Fibroblast of villous mesenchyme (primary cell): ENCODE measurements around the gene SLC39A3. TPM values are rescaled to one million over a fixed set of nuclear protein-coding genes. Genes with fewer than 3 reads are reported as not detected.

ENCODE experiments used
- DNase-seq: peaks from one replicate; pipeline ENCODE4 v3.0.0-alpha.2; 2010; ENCODE audit warnings: low read depth
- H3K4me3 ChIP-seq: 2 replicates; pipeline ENCODE4 v1.5.1; 2011; ENCODE audit warnings: low read depth, mild to moderate bottlenecking, low read length
- CTCF ChIP-seq: IDR thresholded peaks from 2 replicates; pipeline ENCODE4 v1.5.1; 2012; ENCODE audit warnings: low read depth, mild to moderate bottlenecking, low read length; ENCODE audit not compliant: insufficient read depth
- total RNA-seq: library from RNA; depleted of rRNA; stranded (reverse); fragments of >200 nt; gene quantifications from 2 replicates; pipeline ENCODE4 v1.2.3, GENCODE V29; 2012

SLC39A3 gene
- total RNA-seq, 1 donor: 25.9 TPM

- no peak for TF ChIP-seq CTCF
- DNase-seq: peak; percentile 7
- H3K4me3 ChIP-seq: peak overlapping the region; percentile 96
Observed at GRCh38 chr19:2782329-2782935, 42.6 kb upstream of the SLC39A3 start.

GRCh38 chr19:2780284-2780683, 40.5 kb upstream of the SLC39A3 start:
- H3K4me3 ChIP-seq: no peak overlapping the region
- no peak for DNase-seq
- TF ChIP-seq CTCF: no peak

GRCh38 chr19:2779121-2779740, 39.4 kb upstream of the SLC39A3 start:
- no peak for DNase-seq
- H3K4me3 ChIP-seq: no peak overlapping the region
- no peak for TF ChIP-seq CTCF

GRCh38 chr19:2777952-2778683, 38.3 kb upstream of the SLC39A3 start:
- TF ChIP-seq CTCF: no peak
- no peak overlapping the region for H3K4me3 ChIP-seq
- DNase-seq: no peak

- peak; percentile 88 for DNase-seq
- peak overlapping the region; percentile 43 for H3K4me3 ChIP-seq
- no peak for TF ChIP-seq CTCF
Observed at GRCh38 chr19:2775556-2776430, 36.0 kb upstream of the SLC39A3 start.

- peak; percentile 45 for DNase-seq
- TF ChIP-seq CTCF: no peak
- no peak overlapping the region for H3K4me3 ChIP-seq
Observed at GRCh38 chr19:2774953-2775555, 35.2 kb upstream of the SLC39A3 start.
